Measurements from ENCODE around the gene SLCO3A1. TPM values are rescaled to one million over a fixed set of nuclear protein-coding genes. Genes with fewer than 3 reads are reported as not detected.

The SLCO3A1 gene
- total RNA-seq, 1 experiment from 2014 or later = 5.1 TPM

GRCh38 chr15:91861223-91861622 is 7.7 kb downstream of the SLCO3A1 start:
- no peak for TF ChIP-seq SP1 (IDR thresholded peaks at IDR 0.05; ENCODE audit: low read depth)
- TF ChIP-seq RAD21 (IDR thresholded peaks at IDR 0.05; ENCODE audit: low read depth) = no peak
- no peak for TF ChIP-seq ATF3 (IDR thresholded peaks at IDR 0.05)
- TF ChIP-seq YY1 (IDR thresholded peaks at IDR 0.05; ENCODE audit: extremely low read depth, insufficient replicate concordance, low read depth, low read length) = no peak
- TF ChIP-seq POLR2AphosphoS5 (IDR thresholded peaks at IDR 0.05; ENCODE audit: low read depth, low read length) = no peak
- TF ChIP-seq POLR2A (IDR thresholded peaks at IDR 0.05; ENCODE audit: borderline replicate concordance, extremely low read depth, insufficient read depth, insufficient read length) = no peak
- TF ChIP-seq TCF7L2 (IDR thresholded peaks at IDR 0.05; ENCODE audit: borderline replicate concordance, extremely low read depth, insufficient read depth, insufficient read length) = no peak
- TF ChIP-seq CTCF (IDR thresholded peaks at IDR 0.05 in 2 of 3, conservative IDR thresholded peaks at IDR 0.05 in 1 of 3; ENCODE audit: borderline replicate concordance in 1 of 3, insufficient read depth in 1 of 3, low read depth in 2 of 3, low read length in 2 of 3) = no peak
- no peak for TF ChIP-seq ZNF274 (IDR thresholded peaks at IDR 0.05; ENCODE audit: low read depth, low read length)

More at GRCh38 chr15:91861223-91861622, 7.7 kb downstream of the SLCO3A1 start:
- Histone ChIP-seq H3K9me2 (ENCODE audit: insufficient read depth) (no peaks in the 10 kb centered on the region), H3K4me2 (ENCODE audit: low read length) (no peak overlapping the region), H3K4me3 (replicated peaks in 1 of 2; ENCODE audit: low read depth in 1 of 2, low read length in 2 of 2) (no peak overlapping the region), H3K27ac (ENCODE audit: low read depth, low read length) (no peak overlapping the region), H3K36me3 (ENCODE audit: control insufficient read depth in 1 of 2, insufficient read depth in 2 of 2, low read length in 2 of 2) (no peaks in the 10 kb centered on the region), H3K4me1 (ENCODE audit: control insufficient read depth in 1 of 2, insufficient read depth in 2 of 2, low read length in 2 of 2) (peaks cover 0 to 13% of the 10 kb centered on the region in 2 experiments; a peak in 1 of 4 replicates), H3K9ac (ENCODE audit: low read length) (no peak overlapping the region), H2AFZ (ENCODE audit: low read depth, low read length, poor library complexity, severe bottlenecking) (no peak overlapping the region), H3K79me2 (ENCODE audit: insufficient read depth, low read length) (no peaks in the 10 kb centered on the region), H3K27me3 (ENCODE audit: insufficient read depth, low read length) (no peaks in the 10 kb centered on the region), H3K9me3 (ENCODE audit: control insufficient read depth in 1 of 2, insufficient read depth in 1 of 2, low read depth in 1 of 2, low read length in 2 of 2) (no peaks in the 10 kb centered on the region), H4K20me1 (ENCODE audit: insufficient read depth) (no peaks in the 10 kb centered on the region)
- no peak for ATAC-seq
- BruUV-seq (replicated peaks) = no TSS peak
- intact Hi-C loops (cut with micrococcal nuclease) = no loop called here
- ChIA-PET CTCF (no interaction called here), POLR2A (no interaction called here), RAD21 (ENCODE audit: low non-redundant PET in 1 of 2, low total read pairs in 2 of 2, uncharacterized antibody in 2 of 2, unreplicated experiment in 2 of 2) (no interaction called here)
- no peak for DNase-seq (ENCODE audit: low read depth, low spot score)

Data from HCT116 (cell line).